Caki2 (cell line): ENCODE results near the gene GDF7. TPM values are rescaled to one million over a fixed set of nuclear protein-coding genes. Genes with fewer than 3 reads are reported as not detected.

Experiments
- DNase-seq: peaks from one replicate; pipeline ENCODE4 v3.0.0-alpha.2; 2015; ENCODE audit warnings: low read depth
- in situ Hi-C: cut with HindIII; loops from 2 replicates; pipeline ENCODE4 v1.10.0; 2016; ENCODE audit warnings: low sequenced_read_pairs, low pct_unique_long_range_greater_than_20kb, mixed read lengths
- total RNA-seq: library from RNA; depleted of rRNA; stranded (reverse); fragments of >200 nt; shearing (Covaris generic); gene quantifications from 2 replicates; pipeline ENCODE4 v1.2.3, GENCODE V29; 2014; ENCODE audit warnings: low replicate concordance

GDF7 gene
- total RNA-seq, 1 experiment from 2014 or later = 0.68 TPM

DNA sequence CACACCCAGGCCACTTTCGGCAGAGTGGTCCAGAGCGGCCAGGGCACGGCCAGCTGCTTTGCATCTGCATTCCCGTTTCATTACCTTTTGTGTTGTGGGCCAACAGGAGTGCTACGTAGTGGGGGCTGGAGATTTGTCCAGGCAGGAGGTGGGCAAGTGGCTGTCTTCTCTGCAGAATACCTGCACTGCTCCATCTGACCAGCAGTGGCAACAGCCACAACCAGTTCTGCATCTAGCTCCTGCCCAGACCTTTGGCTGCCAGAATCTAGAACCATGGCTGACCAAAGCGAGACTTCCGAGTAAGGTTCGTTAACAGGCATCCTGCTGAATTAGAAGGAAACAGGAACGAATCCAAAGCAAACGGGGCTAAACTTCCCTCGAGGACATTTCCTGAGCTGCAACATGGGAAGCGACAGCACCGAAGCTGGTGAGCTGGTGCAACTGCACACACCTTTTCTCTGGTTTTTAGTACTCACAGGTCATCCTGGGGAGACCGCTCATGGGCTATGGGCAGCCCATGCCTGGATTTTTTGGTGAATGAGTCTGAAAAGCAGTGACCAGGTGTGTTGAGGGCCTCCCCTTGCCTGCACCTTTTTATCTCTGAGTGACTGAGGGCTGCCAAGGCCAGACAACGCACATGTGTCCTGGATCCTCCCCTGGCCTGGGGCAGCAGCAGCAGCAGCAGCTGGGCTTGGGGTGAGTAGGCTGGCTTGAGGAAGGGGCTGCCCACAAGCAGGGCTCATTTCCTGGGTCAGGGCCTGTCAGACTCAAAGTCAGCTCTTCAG lies 10.5 kb downstream of the GDF7 start:
- DNase-seq = no peak
- in situ Hi-C loops = no loop called here

DNA sequence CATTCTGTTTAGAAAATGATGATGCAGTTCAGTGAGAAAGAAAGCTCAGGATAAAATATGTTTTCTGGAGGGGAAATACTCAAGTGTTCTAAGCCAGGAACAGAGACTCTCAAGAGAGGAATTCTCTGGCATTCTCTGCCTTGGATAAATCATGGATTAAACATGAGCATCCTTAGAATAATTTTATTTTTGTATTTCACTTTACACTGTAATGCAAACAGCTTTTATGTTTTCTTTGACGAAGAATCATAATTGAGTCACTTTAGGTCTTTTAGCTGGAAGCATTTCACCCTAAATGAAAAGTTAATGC lies 11.1 kb downstream of the GDF7 start:
- in situ Hi-C loops = no loop called here
- DNase-seq = no peak

DNA sequence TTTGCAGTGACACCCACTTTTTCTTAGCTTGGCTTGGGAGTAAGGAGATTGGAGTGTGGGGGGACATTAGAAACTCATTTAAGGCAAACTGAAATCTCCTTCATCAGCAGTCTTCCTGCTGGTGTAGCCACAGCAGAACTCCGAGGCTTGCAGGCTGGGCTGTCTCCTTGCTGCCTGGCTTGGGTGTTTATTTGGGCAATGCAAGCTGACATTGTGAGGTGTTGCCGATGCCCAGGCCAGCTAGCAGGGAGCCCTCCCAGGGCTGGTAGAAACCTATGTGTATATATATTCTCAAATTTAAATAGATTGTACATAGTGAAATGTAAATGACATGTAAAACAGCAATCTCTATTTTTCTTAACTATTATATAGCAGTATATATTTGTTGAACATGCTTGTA lies 11.8 kb downstream of the GDF7 start:
- in situ Hi-C loops = no loop called here
- no peak for DNase-seq

DNA sequence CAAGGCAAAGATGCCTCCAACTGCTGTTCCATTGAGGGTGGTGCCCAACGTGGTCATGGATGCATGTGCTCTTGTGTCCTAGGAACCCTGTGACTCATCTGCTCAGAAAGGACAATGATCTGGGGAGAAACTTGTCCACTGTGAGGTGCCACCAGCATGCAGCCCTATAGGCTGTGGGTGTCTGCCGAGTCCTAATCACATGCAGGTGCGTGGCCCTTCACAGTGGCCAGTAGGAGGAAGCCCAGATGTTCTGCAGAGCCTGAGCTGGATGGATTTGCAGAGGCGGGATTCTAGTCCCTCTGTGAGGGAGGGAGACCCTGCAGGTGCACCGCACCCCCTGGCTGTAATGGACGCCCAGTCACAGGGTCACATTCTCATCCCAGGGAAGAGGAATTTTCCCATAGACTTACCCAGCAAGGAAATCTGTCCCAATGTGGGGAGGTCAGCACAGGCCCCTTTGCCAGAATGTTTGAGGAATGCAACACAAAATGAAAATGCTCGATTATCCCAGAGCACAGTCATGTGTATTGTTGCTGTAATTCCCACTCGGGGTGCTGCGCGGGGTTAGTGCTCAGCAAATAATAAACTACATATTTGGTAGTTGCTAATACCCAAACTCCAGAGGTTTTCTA lies 13.9 kb downstream of the GDF7 start:
- in situ Hi-C loops = no loop called here
- no peak for DNase-seq

DNA sequence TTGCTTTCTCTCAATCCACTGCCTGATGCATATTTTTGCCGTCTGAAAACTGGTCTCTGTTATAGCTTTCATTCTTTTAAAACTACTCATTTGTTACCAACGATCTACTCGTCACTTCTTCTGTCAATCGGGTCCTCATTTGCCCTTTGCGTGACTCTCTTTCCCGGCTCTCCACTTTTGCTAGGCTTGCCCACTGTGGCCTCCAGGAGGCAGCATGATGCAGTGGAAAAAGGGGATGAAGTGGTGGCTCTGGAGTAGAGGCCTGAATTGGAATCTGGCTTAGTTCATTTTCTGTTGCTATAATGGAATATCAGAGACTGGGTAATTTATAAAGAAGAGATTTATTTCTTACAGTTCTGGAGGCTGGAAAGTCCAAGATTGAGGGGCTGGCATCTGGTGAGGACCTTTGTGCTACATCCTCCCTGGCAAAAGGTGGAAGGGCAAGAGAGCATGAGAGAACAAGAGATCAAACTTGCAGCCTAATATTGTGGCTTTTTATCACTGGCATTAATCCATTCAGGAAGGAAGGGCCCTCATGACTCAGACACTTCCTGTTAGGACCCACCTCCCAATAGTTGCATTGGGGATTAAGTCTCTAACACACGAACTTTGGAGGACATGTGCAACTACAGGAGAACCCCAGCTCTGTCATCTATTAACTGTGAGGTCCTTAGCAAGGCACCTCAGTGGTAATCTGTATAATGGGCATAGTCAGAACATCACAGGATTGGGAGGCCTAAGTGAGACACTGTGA lies 15.4 kb downstream of the GDF7 start:
- in situ Hi-C loops = no loop called here
- DNase-seq = no peak

DNA sequence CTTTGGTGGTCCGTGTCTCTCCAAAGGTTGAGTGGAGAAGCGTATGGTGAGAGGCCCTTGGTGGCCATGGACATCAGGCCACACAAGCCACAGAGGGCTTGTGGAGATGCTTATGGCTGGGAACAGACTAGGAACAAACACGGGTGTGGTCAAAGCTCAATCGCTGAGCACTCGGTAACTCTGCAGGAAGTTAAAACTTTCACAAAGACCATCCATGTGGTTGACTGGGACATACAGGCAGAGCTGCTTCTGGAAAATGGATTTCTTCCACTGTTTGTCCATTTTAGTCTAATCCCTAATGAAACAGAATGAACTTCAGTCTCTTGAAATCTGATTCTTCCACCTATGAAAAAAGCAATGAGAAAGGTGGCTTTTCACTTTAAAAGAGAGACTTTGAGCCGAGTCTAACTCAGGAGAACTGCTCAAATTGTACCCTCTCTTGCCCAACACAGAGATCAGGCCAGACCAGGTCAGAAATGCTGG lies 17.7 kb downstream of the GDF7 start:
- no peak for DNase-seq
- in situ Hi-C loops = no loop called here

DNA sequence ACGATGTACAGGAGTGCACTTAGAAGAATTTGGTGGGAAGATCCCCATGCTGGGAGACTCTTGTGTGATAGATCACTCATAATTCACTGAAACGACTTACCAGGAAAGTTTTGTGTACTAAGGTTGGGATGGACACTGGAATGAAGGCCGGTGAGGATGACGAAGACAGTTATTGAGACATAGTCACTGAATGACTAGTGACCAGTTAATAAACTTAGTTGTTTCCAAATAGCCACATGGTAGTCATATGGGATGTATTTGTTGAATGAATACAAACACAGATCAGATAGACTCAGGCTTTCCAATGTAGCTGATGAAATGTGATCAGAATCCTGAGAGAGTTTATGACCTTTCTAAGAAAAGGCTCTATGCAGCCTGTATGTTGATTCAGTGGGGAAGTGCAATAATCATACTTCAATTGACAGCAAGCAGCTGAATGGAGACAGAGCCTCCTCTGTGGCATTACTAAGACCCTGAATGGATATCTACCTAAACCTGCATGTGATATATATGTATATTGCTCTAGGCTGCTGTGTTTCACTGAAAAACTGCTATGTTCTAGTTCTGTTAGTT lies 20.4 kb downstream of the GDF7 start:
- in situ Hi-C loops = no loop called here
- no peak for DNase-seq

GRCh38 chr2:20689428-20690264 lies 22.7 kb downstream of the GDF7 start:
- DNase-seq = no peak
- in situ Hi-C loops = no loop called here

DNA sequence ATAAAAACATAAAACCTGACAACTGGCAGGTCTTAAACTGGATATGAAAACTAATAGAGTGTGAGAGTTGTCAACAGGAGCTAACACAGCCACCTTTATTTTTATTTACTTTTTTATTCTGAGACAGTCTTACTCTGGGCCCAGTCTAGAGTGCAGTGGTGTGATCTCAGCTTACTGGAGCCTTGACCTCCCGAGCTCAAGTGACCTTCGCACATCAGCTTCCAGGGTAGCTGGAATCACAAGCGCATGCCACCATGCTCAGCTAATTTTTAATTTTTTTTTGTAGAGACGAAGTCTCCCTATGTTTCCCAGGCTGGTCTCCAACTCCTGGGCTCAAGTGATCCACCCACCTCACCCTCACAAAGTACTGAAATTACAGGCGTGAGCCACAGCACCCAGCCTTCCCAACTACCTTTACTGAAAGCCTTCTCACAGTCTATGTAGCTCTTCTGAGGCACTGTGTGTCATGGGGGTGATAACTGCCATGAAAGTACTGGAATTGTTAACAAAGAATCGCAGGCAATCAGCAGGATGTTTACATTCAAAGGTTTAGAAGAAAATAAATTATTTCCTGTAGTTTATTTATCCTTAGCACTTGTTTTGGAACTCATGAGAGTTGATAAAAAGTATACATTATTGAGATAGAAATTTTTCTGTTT lies 24.3 kb downstream of the GDF7 start:
- no peak for DNase-seq
- in situ Hi-C loops = no loop called here

- in situ Hi-C loops = no loop called here
- DNase-seq = no peak
These were observed 25.1 kb downstream of the GDF7 start for GRCh38 chr2:20692081-20692480.

- DNase-seq = no peak
- in situ Hi-C loops = no loop called here
These were observed 26.4 kb downstream of the GDF7 start for GRCh38 chr2:20693317-20693716.

DNA sequence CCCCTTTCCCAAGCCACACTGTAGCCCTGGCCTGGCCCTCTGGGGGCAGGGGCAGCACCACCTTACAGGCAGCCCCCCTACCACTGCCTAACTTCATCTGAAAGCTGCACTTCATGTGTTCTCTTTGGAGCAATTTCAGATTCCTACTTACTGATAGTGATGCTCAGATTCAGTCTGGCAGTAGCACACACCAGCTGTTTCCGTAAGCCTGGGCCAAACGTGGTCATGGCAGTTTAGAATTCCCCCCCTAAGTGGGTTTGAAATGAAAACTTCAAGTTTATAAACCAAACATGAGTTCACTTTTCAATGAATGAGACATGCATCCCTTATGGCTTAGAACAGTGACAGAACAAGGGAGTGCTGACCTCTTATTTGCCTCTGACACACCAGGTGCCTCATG lies 29.4 kb downstream of the GDF7 start:
- in situ Hi-C loops = no loop called here
- no peak for DNase-seq

DNA sequence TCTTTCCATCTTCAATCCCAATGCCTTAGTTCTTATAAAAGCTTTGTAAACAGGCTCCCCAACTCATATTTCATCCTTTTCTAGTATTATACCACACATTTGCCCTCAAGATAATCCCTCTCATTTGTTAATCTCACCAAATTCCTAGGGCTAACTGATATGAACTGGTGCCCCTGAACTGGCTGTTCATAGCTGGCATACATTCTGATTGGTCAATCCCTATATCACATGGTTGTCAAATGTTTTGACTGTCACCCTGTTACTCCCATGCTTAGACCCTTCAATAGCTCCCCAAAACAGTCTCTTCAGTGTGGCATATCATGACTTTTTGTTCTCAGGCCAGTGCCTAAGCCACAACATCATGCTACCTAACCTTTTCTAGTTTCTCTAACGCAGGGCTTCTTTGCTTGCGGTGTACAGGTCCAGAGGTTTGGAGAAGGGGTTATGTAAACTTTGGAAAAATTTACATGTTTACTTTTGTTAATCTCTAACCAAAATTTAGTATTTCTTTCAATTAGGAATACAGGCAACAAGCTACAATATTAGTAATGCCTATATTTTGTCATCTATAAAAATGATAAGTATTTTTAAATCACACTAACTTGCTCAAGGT lies 30.5 kb downstream of the GDF7 start:
- in situ Hi-C loops = no loop called here
- DNase-seq = no peak

GRCh38 chr2:20698916-20699613 lies 32.1 kb downstream of the GDF7 start:
- no peak for DNase-seq
- in situ Hi-C loops = no loop called here

- in situ Hi-C loops = no loop called here
- no peak for DNase-seq
These were observed 35.6 kb downstream of the GDF7 start for GRCh38 chr2:20702563-20702962.

GRCh38 chr2:20704886-20705285 lies 37.9 kb downstream of the GDF7 start:
- no peak for DNase-seq
- in situ Hi-C loops = no loop called here

DNA sequence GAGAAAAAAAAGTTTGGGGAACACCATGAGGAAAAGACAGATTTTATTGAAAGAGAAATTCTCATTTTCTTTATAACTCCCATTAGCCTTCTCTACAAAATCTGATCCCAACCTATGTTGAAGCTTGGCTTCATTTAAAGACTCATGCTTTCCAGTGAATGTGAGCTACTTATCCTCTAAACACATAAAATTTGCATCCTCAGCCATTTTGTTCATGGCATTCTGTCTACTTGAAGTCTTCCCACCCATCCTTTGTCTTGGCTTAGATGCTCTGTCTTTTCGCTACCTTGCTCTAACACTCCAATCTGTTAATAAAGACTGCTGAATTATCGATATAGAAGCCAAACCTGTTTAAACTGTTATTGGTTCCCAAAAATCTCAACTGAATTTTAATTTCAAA lies 39.3 kb downstream of the GDF7 start:
- DNase-seq = no peak
- in situ Hi-C loops = no loop called here
